OCI-LY7 (cell line): ENCODE measurements around the gene VTI1A. TPM values are rescaled to one million over a fixed set of nuclear protein-coding genes. Genes with fewer than 3 reads are reported as not detected.

Source experiments
- BruUV-seq: library from RNA; stranded (reverse); fragments of 400-500 nt; replicated peaks from 2 replicates; lab custom pipeline; 2021; lab: Mats Ljungman, UMichigan
- CTCF ChIA-PET: fragments of 300-600 bp; sonication (Branson Sonifier 250); formaldehyde crosslinking; loops from one replicate; lab custom pipeline; 2022; ENCODE audit warnings: antibody characterized with exemption; ENCODE audit not compliant: unreplicated experiment; lab: Charles Lee
- POLR2A ChIA-PET: fragments of 300-600 bp; sonication (Branson Sonifier 250); formaldehyde crosslinking; loops from one replicate; lab custom pipeline; 2022; ENCODE audit warnings: antibody characterized with exemption; lab: Charles Lee
- DNase-seq: peaks from one replicate; pipeline ENCODE4 v3.0.0-alpha.2; 2015; ENCODE audit warnings: low spot score
- H2AFZ ChIP-seq: fragments of 200-600 bp; sonication (generic), shearing (Covaris generic); 2 replicates; pipeline ENCODE4 v1.6.1; 2014; ENCODE audit warnings: mild to moderate bottlenecking, antibody characterized with exemption, low read length, moderate library complexity
- H3K27ac ChIP-seq: fragments of 200-600 bp; sonication (generic); 2 replicates; pipeline ENCODE4 v1.5.1; 2014; ENCODE audit warnings: mixed run types, low read depth, mild to moderate bottlenecking, moderate library complexity, low read length, inconsistent platforms; ENCODE audit not compliant: poor library complexity, severe bottlenecking
- H3K36me3 ChIP-seq: fragments of 200-600 bp; sonication (generic); 2 replicates; pipeline ENCODE4 v1.6.1; 2014; ENCODE audit warnings: mild to moderate bottlenecking, antibody characterized with exemption, low read length, moderate library complexity, mixed read lengths; ENCODE audit not compliant: insufficient read depth
- H3K4me1 ChIP-seq: fragments of 200-600 bp; sonication (generic); 2 replicates; pipeline ENCODE4 v1.5.1; 2014; ENCODE audit warnings: mild to moderate bottlenecking, low read length; ENCODE audit not compliant: insufficient read depth, poor library complexity, severe bottlenecking
- H3K4me2 ChIP-seq: fragments of 200-600 bp; sonication (generic); 2 replicates; pipeline ENCODE4 v1.6.1; 2014; ENCODE audit warnings: mild to moderate bottlenecking, low read length
- H3K4me3 ChIP-seq: fragments of 200-600 bp; sonication (generic); 2 replicates; pipeline ENCODE4 v1.5.1; 2014; ENCODE audit warnings: mild to moderate bottlenecking, low read depth, low read length; ENCODE audit not compliant: poor library complexity, severe bottlenecking
- H3K79me2 ChIP-seq: fragments of 200-600 bp; sonication (generic); 2 replicates; pipeline ENCODE4 v1.6.1; 2016; ENCODE audit warnings: low read depth, mild to moderate bottlenecking, low read length, moderate library complexity, mixed read lengths; ENCODE audit not compliant: insufficient read depth
- H3K9me2 ChIP-seq: fragments of 200-600 bp; sonication (generic); 2 replicates; pipeline ENCODE4 v1.6.1; 2016; ENCODE audit warnings: mild to moderate bottlenecking, low read length, mixed read lengths; ENCODE audit not compliant: insufficient read depth
- H3K9me3 ChIP-seq: fragments of 200-600 bp; sonication (generic); 2 replicates; pipeline ENCODE4 v1.6.1; 2014; ENCODE audit warnings: mild to moderate bottlenecking, mixed run types, low read length, mixed read lengths
- H4K20me1 ChIP-seq: fragments of 200-600 bp; sonication (generic); 2 replicates; pipeline ENCODE4 v1.6.1; 2014; ENCODE audit warnings: mild to moderate bottlenecking, antibody characterized with exemption, low read length, moderate library complexity, mixed read lengths; ENCODE audit not compliant: insufficient read depth
- EZH2phosphoT487 ChIP-seq: fragments of 200-600 bp; sonication (generic); IDR thresholded peaks from 2 replicates; pipeline ENCODE4 v1.6.1; 2018; ENCODE audit warnings: low read depth, borderline replicate concordance, mild to moderate bottlenecking, mixed run types, antibody characterized with exemption, low read length, moderate library complexity, mixed read lengths
- intact Hi-C: fragments of 100-400 bp; cut with micrococcal nuclease; formaldehyde crosslinking; loops from one replicate; pipeline ENCODE4 v1.10.0; 2022; ENCODE audit not compliant: unreplicated experiment
- total RNA-seq, 2 experiments: library from RNA; depleted of rRNA in 1 of 2; stranded (reverse); fragments of >200 nt in 1 of 2; shearing (Covaris generic) in 1 of 2; gene quantifications; 2 replicates each; pipeline ENCODE4 v1.2.3, GENCODE V29; 2014 to 2022
- TF ChIP-seq, protein P1 (sequence below): fragments of 200-600 bp; sonication (generic); conservative IDR thresholded peaks from 2 replicates; pipeline ENCODE4 v1.5.1; 2014; ENCODE audit warnings: mild to moderate bottlenecking, antibody characterized with exemption, low read length, moderate library complexity, mixed read lengths

VTI1A gene
- total RNA-seq, 2 experiments from 2014 or later = 39.4 to 45.2 TPM

DNA sequence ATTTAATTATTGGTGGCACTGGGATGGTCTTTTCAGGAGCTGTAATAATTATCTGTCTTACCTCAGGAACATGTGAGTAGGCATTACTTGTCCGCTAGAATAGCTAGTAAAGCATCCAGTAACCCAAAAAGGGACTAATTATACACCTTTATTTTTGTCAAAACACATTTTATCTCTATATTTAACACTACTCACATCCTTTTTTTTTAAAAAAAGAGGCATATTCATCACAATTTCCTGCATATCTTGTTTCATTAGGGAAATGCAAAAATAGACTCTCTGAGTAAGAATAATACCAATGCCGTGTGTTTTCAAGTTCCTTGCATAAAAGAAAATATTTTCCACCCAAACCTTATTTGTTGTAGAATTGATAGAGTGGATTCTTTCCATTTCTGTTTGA, 99.5 kb downstream of the VTI1A start:
- Histone ChIP-seq H3K9me2 (no peaks in the 10 kb centered on the region), H2AFZ (no peak overlapping the region), H3K4me3 (no peak overlapping the region), H3K27ac (no peak overlapping the region), H3K36me3 (0 out of 2 replicates have a peak, but pooled peaks cover 4% of the 10 kb centered on the region), H3K9me3 (0 out of 2 replicates have a peak, but pooled peaks cover 4% of the 10 kb centered on the region), H4K20me1 (no peaks in the 10 kb centered on the region), H3K79me2 (no peaks in the 10 kb centered on the region), H3K4me2 (no peak overlapping the region), H3K4me1 (no peaks in the 10 kb centered on the region)
- no TSS peak for BruUV-seq
- ChIA-PET CTCF (no interaction called here), POLR2A (interaction anchor here (0.6 to 0.7 kb wide), 2 partner anchors 55 to 809 kb away, joined by 3 to 4 read pairs; no protein-coding TSS in a partner anchor)
- TF ChIP-seq, protein P1, sequence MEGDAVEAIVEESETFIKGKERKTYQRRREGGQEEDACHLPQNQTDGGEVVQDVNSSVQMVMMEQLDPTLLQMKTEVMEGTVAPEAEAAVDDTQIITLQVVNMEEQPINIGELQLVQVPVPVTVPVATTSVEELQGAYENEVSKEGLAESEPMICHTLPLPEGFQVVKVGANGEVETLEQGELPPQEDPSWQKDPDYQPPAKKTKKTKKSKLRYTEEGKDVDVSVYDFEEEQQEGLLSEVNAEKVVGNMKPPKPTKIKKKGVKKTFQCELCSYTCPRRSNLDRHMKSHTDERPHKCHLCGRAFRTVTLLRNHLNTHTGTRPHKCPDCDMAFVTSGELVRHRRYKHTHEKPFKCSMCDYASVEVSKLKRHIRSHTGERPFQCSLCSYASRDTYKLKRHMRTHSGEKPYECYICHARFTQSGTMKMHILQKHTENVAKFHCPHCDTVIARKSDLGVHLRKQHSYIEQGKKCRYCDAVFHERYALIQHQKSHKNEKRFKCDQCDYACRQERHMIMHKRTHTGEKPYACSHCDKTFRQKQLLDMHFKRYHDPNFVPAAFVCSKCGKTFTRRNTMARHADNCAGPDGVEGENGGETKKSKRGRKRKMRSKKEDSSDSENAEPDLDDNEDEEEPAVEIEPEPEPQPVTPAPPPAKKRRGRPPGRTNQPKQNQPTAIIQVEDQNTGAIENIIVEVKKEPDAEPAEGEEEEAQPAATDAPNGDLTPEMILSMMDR = no peak
- TF ChIP-seq EZH2phosphoT487 = no peak
- no peak for DNase-seq
- intact Hi-C loops = no loop called here

DNA sequence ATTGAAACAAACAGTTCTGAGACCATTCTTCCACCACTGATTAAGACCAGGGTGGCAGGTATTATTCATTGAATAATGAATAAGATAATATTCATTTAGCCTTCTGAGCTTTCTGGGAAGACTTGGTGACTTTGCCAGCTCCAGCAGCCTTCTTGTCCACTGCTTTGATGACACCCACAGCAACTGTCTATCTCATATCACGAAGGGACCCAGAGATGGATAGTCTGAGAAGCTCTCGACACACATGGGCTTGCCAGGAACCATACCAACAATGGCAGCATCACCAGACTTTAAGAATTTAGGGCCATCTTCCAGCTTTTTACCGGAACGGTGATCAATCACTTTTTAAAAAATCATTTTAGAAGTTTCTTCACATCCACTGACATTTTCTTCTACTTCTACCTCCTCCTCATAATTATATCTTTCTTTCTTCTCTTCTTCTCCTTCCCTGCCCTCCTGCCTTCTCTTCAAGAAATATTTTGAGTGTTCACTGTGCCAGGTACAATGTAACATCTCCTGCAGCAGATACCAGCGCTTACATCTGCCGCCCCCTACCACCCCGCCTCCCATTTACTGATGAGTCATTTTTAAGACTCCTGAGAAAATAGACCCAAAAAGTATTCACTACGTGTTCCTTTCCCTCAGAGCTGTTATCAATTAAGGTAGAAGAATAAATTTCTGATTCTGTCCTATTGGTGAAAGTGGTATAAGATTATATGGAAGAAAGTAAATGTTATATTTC, 101.7 kb downstream of the VTI1A start:
- H3K4me2 ChIP-seq = no peak overlapping the region
- intact Hi-C loops = no loop called here
- 0 out of 2 replicates have a peak, but pooled peaks cover 4% of the 10 kb centered on the region for H3K9me3 ChIP-seq
- ChIA-PET POLR2A (interaction anchor here (0.6 kb wide), 1 partner anchor 17 kb away, joined by 6 read pairs; no protein-coding TSS in a partner anchor), CTCF (no interaction called here)
- no peaks in the 10 kb centered on the region for H3K9me2 ChIP-seq
- no peak overlapping the region for H2AFZ ChIP-seq
- no peaks in the 10 kb centered on the region for H3K36me3 ChIP-seq
- no peaks in the 10 kb centered on the region for H3K4me1 ChIP-seq
- no peak overlapping the region for H3K4me3 ChIP-seq
- H3K79me2 ChIP-seq = no peaks in the 10 kb centered on the region
- no peak overlapping the region for H3K27ac ChIP-seq
- DNase-seq = no peak
- no peaks in the 10 kb centered on the region for H4K20me1 ChIP-seq
- TF ChIP-seq, protein P1 = no peak
- TF ChIP-seq EZH2phosphoT487 = no peak
- no TSS peak for BruUV-seq

DNA sequence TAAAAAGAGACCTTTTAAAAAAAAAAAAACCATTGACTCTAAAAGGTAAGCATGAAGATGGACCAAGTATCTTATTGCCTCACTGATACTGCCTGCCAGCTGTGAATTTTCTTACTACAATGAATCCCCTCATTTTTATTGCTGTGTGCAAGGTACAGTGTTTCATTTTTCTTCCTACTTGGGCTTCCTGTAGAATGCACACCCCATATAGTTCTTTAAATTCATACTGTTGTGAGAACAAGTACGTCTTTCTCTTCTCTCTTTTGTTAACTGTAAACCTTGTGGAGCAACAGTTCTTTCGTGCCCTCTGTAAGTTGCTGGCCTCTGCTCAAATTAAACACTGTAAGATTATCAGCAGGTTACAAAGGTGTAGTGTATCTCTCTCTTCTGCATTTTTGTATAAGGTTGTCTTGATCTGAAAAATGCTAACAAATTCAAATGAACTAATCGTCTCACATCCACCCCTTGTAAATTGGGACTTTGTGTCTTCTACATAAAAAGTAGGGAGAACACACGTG, 105.6 kb downstream of the VTI1A start:
- CTCF ChIA-PET = no interaction called here
- no TSS peak for BruUV-seq

More for the DNA sequence above, 105.6 kb downstream of the VTI1A start:
- H2AFZ ChIP-seq = no peak overlapping the region
- no peaks in the 10 kb centered on the region for H3K79me2 ChIP-seq
- H3K36me3 ChIP-seq = no peaks in the 10 kb centered on the region
- H3K4me1 ChIP-seq = no peaks in the 10 kb centered on the region
- TF ChIP-seq, protein P1 = no peak
- no peak for TF ChIP-seq EZH2phosphoT487
- intact Hi-C loops = no loop called here
- H3K4me2 ChIP-seq = no peak overlapping the region
- DNase-seq = no peak
- POLR2A ChIA-PET = interaction anchor here (0.6 kb wide), 1 partner anchor 1587 kb away, joined by 3 read pairs; no protein-coding TSS in a partner anchor
- no peaks in the 10 kb centered on the region for H3K9me2 ChIP-seq
- H3K27ac ChIP-seq = no peak overlapping the region
- H3K4me3 ChIP-seq = no peak overlapping the region
- no peaks in the 10 kb centered on the region for H4K20me1 ChIP-seq
- no peaks in the 10 kb centered on the region for H3K9me3 ChIP-seq
